Stimulated activated CD8-positive, alpha-beta memory T cell treated with anti-CD3 and anti-CD28 coated beads, Interleukin-7, amount 100 ng/mL, for 48 hours (primary cell): ENCODE results near the gene TIMM13.

ENCODE experiments used
- DNase-seq, 2 donors: peaks; one replicate each; pipeline ENCODE4 v3.0.0-alpha.2; 2020; ENCODE audit warnings: low read depth in 1 of 2; ENCODE audit errors: extremely low read depth in 1 of 2

TIMM13 gene

DNA sequence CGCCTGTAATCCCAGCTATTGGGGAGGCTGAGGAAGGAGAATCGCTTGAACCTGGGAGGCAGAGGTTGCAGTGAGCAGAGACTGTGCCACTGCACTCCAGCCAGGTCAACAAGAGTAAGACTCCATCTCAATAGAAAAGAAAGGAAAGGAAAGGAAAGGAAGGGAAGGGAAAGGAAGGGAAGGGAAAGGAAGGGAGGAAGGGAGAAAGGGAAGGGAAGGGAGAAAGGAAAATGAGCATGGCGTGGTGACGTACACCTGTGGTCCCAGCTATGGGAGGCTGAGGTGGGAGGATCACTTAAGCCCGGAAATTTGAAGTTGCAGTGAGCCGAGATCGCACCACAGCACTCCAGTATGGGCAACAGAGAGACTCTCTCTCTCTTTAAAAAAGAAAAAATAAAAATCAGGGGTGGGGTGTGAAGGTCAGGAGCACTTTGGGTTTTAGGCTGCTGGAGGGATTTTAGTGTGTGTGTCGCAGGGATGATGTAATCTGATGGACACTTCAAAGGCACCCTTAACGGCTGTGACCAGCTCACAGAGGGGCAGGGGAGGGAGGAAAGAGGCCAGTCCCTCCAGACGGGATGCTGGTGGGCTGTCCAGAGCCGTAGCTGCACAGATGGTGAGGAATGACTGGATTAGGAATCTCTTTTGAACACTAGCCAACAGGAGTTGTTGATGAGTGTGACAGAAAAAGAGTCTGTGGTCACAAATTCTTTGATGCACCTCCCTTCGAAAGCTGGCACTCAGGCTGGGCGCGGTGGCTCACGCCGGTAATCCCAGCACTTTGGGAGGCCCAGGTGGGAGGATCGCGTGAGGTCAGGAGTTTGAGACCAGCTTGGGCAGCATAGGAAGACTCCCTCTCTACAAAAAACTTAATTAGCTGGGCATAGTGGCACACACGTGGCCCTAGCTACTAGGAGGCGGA, 39.8 kb downstream of the TIMM13 start:
- no peak for DNase-seq

DNA sequence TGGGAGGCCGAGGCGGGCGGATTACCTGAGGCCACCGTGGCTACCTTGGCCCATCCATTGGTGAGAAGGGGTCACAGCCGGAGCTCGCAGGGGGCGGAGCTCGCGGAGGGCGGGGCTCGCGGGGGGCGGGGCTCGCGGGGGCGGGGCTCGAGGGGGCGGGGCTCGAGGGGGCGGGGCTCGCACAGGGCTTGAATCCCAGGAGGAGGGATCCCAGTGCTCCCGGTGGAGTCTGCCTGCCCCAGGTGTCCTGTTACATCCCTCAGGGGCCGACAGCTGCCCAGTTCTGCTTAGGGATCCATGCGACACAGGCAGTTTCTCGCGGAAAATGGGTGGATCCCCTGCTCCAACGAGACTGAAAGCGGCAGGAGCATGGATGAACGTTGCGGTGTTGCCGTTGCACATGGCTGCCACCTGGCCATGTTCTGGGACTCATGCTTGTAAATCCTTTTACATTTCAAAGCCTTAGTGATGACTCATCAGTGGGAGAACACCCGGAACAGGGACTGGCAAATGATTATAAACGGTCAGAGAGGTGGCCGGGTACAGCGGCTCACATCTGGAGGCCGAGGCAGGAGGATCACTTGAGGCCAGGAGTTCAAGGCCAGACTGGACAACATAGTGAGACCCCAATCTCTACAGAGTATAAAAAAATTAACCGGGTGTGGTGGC, 42.2 kb downstream of the TIMM13 start:
- DNase-seq, result no peak

- no peak for DNase-seq
These were observed 44.7 kb downstream of the TIMM13 start for GRCh38 chr19:2382530-2383222.

DNA sequence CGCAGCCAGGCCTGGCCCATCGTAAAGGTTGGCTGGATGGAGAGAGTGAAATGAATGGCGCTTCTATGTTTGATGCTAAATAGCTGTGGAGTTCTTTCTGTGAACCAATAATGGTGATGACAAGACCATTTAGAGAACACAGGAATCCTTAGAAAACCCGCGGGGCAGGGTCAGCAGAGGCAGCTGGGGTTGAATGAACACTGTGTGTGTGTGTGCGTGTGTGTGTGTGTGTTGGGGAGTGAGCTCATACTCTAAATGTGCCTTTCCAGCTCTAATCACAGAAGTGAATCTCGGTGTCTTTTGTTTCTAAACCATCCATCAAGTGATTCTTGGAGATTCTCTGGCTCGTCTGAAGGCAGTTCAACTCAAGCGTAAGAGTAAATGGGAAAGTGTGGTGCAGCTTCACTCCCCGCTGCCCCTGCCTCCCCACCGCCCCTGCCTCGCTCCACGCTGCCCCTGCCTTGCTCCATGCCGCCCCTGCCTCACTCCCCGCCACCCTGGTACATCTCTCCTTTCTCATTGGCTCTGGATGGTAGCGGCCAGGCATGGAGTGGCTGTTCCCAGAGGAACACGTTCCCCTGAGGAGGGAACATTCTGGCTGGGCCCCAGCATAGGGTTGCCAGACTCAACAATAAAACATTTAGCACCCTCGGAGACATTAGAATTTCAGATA, 46.1 kb downstream of the TIMM13 start:
- no peak for DNase-seq

DNA sequence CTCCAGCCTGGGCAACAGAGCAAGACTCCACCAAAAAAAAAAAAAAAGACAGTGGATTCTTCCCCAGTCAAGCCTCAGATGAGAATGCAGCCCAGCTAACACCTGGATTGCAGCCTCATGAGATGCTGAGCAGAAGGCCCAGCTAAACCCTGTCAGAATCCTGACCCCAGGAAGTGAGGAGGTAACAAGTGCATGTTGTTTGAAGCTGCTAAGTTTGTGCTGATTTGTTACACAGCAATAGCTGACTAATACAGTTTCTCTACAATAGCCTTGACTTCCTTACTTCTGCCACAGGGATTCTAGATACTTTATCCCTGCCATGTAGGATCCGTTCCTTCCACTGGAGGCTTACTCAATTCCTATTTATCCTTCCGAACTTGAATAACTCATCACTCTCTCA, 46.8 kb downstream of the TIMM13 start:
- no peak for DNase-seq

DNA sequence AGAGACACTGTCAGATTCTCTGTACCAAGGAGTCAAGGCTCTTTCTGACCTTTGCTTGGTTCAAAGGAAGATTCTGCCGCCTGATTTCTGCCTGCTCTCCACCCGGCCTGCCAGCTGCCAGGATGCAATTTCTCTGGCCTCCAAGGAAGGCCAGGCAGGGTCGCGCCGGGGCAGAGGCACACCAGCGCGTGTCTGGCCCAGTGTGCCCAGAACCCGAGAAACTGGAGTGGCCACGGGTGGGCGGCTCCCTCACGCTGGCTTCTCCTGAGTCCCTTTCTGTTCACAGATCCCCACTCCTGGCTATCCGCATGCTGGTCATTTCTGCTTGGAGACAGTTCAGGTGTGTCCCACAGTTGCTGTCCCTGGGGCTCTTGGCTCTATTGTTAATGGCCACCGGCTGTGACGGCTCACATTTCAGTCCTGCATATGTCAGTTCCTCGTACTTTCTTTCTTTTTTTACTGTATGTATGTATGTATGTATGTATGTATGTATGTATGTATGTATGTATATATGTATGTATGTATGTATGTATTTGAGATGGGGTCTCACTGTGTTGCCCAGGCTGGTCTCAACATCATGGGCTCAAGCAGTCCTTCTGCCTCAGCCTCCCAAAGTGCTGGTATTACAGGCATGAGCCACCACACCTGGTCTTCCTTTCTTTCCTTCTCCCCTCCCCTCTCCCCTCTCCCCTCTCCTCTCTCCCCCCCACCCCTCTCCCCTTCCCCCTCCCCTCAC, 50.4 kb downstream of the TIMM13 start:
- no peak for DNase-seq
